ENCODE measurements around the gene ADGRA1.

DNA sequence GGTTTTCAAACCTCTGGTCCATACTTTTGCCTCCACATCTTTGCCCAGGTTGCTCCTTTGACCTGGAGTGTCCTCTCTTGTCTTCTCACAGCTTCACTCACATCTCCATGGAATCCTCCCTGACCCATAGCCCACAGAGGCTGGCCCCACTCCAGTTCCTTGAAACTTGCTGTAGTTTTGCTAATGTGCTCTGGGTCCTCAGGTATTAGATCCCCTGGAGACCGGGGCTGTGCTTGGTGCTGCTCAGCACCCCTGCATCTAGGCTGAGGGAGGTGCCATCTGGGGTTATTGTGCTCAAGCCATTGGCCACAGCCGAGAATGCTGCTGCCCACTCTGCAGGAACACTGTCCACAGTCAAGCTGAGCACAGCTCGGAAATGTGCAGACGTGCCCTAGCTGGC is 88.8 kb downstream of the ADGRA1 start:
- TF ChIP-seq CTCF (IDR thresholded peaks at IDR 0.05; ENCODE audit: low read length) = no peak
- TF ChIP-seq EZH2 (optimal IDR thresholded peaks at IDR 0.05; ENCODE audit: low read depth, low read length) = no peak

Data from MM.1S (cell line).